H9 (cell line): ENCODE data around the gene MRM1. TPM values are rescaled to one million over a fixed set of nuclear protein-coding genes. Genes with fewer than 3 reads are reported as not detected.

Experiments
- DNase-seq: peaks from one replicate; pipeline ENCODE4 v3.0.0-alpha.2; 2017
- H2AFZ ChIP-seq: one replicate; pipeline ENCODE4 v1.6.1; 2013; ENCODE audit warnings: mild to moderate bottlenecking, low read length, control low read depth, moderate library complexity
- H2AK5ac ChIP-seq: 2 replicates; pipeline ENCODE4 v1.6.1; 2013; ENCODE audit warnings: low read length, control low read depth, mixed read lengths; ENCODE audit not compliant: insufficient read length
- H2BK120ac ChIP-seq: one replicate; pipeline ENCODE4 v1.6.1; 2013; ENCODE audit warnings: low read depth, mild to moderate bottlenecking, low read length, control low read depth, inconsistent platforms; ENCODE audit not compliant: poor library complexity, severe bottlenecking
- H2BK12ac ChIP-seq: 2 replicates; pipeline ENCODE4 v1.6.1; 2013; ENCODE audit warnings: low read length, control low read depth, mixed read lengths, low read depth; ENCODE audit not compliant: insufficient read length
- H2BK15ac ChIP-seq: 2 replicates; pipeline ENCODE4 v1.6.1; 2013; ENCODE audit warnings: low read depth, low read length, control low read depth
- H2BK20ac ChIP-seq: one replicate; pipeline ENCODE4 v1.6.1; 2013; ENCODE audit warnings: low read depth, mild to moderate bottlenecking, low read length, control low read depth, inconsistent platforms; ENCODE audit not compliant: poor library complexity, severe bottlenecking
- H2BK5ac ChIP-seq: 2 replicates; pipeline ENCODE4 v1.6.1; 2013; ENCODE audit warnings: low read length, control low read depth, mixed read lengths; ENCODE audit not compliant: insufficient read length
- H3K14ac ChIP-seq: 2 replicates; pipeline ENCODE4 v1.6.1; 2013; ENCODE audit warnings: low read length, control low read depth; ENCODE audit not compliant: insufficient read depth
- H3K18ac ChIP-seq: 2 replicates; pipeline ENCODE4 v1.6.1; 2013; ENCODE audit warnings: low read depth, mild to moderate bottlenecking, mixed read lengths, low read length, control low read depth; ENCODE audit not compliant: insufficient read length
- H3K23ac ChIP-seq: 2 replicates; pipeline ENCODE4 v1.6.1; 2013; ENCODE audit warnings: low read length, control low read depth, mixed read lengths, low read depth; ENCODE audit not compliant: insufficient read length
- H3K23me2 ChIP-seq: 2 replicates; pipeline ENCODE4 v1.6.1; 2013; ENCODE audit warnings: low read depth, mild to moderate bottlenecking, mixed read lengths, low read length, control low read depth; ENCODE audit not compliant: insufficient read length, poor library complexity, severe bottlenecking
- H3K27ac ChIP-seq: 2 replicates; pipeline ENCODE4 v1.5.1; 2013; ENCODE audit warnings: low read length, control low read depth, mixed read lengths, low read depth; ENCODE audit not compliant: insufficient read length
- H3K27me3 ChIP-seq: 2 replicates; pipeline ENCODE4 v1.6.1; 2013; ENCODE audit warnings: low read length, control low read depth, inconsistent platforms; ENCODE audit not compliant: insufficient read depth
- H3K4ac ChIP-seq: 2 replicates; pipeline ENCODE4 v1.6.1; 2013; ENCODE audit warnings: low read depth, mild to moderate bottlenecking, control low read depth, inconsistent platforms, low read length, moderate library complexity
- H3K4me1 ChIP-seq: 2 replicates; pipeline ENCODE4 v1.6.1; 2013; ENCODE audit warnings: low read length, control low read depth, inconsistent platforms; ENCODE audit not compliant: insufficient read depth
- H3K4me2 ChIP-seq: 2 replicates; pipeline ENCODE4 v1.6.1; 2013; ENCODE audit warnings: low read length, control low read depth, mixed read lengths; ENCODE audit not compliant: insufficient read length, insufficient read depth
- H3K56ac ChIP-seq: 2 replicates; pipeline ENCODE4 v1.6.1; 2013; ENCODE audit warnings: low read depth, mild to moderate bottlenecking, mixed read lengths, low read length, control low read depth; ENCODE audit not compliant: insufficient read length
- H3K79me1 ChIP-seq: 2 replicates; pipeline ENCODE4 v1.6.1; 2013; ENCODE audit warnings: low read depth, mild to moderate bottlenecking, moderate library complexity, low read length, control low read depth, inconsistent platforms; ENCODE audit not compliant: insufficient read depth, poor library complexity, severe bottlenecking
- H3K79me2 ChIP-seq: 2 replicates; pipeline ENCODE4 v1.6.1; 2013; ENCODE audit warnings: low read length, control low read depth, inconsistent platforms; ENCODE audit not compliant: insufficient read depth
- H3K9ac ChIP-seq: 2 replicates; pipeline ENCODE4 v1.6.1; 2013; ENCODE audit warnings: low read length, control low read depth, mixed read lengths; ENCODE audit not compliant: insufficient read length; ENCODE audit errors: extremely low read depth
- H3K9me3 ChIP-seq: one replicate; pipeline ENCODE4 v1.6.1; 2013; ENCODE audit warnings: low read depth, low read length, inconsistent platforms; ENCODE audit not compliant: control insufficient read depth
- H3T11ph ChIP-seq: one replicate; pipeline ENCODE4 v1.6.1; 2013; ENCODE audit warnings: mild to moderate bottlenecking, low read length, control low read depth, inconsistent platforms
- H4K20me1 ChIP-seq: one replicate; pipeline ENCODE4 v1.6.1; 2013; ENCODE audit not compliant: control insufficient read depth, insufficient read length, insufficient read depth
- H4K5ac ChIP-seq: 2 replicates; pipeline ENCODE4 v1.6.1; 2013; ENCODE audit warnings: low read depth, mild to moderate bottlenecking, mixed read lengths, low read length, control low read depth; ENCODE audit not compliant: insufficient read length
- H4K8ac ChIP-seq: replicated peaks from 2 replicates; pipeline ENCODE4 v1.6.1; 2013; ENCODE audit warnings: low read length, control low read depth, mixed read lengths, low read depth; ENCODE audit not compliant: insufficient read length
- H4K91ac ChIP-seq: 2 replicates; pipeline ENCODE4 v1.6.1; 2013; ENCODE audit warnings: low read depth, mild to moderate bottlenecking, moderate library complexity, mixed read lengths, low read length, control low read depth; ENCODE audit not compliant: insufficient read length
- H3K27ac Mint-ChIP-seq, 3 experiments: 2 replicates in 2 of 3; 3 replicates in 1 of 3; pipeline ENCODE4 v1.8.0; 2020 to 2021; ENCODE audit warnings: mixed read lengths in 3 of 3, mild to moderate bottlenecking in 1 of 3, moderate library complexity in 1 of 3
- H3K27me3 Mint-ChIP-seq: 2 replicates; pipeline ENCODE4 v1.8.0; 2021; ENCODE audit warnings: low read depth, mild to moderate bottlenecking, moderate library complexity, mixed read lengths
- H3K36me3 Mint-ChIP-seq, 3 experiments: 2 replicates in 2 of 3; 3 replicates in 1 of 3; pipeline ENCODE4 v1.8.0; 2020 to 2021; ENCODE audit warnings: low read depth in 3 of 3, mixed read lengths in 3 of 3; ENCODE audit not compliant: insufficient read depth in 1 of 3
- H3K4me1 Mint-ChIP-seq, 2 experiments: 2 replicates each; pipeline ENCODE4 v1.8.0; 2020; ENCODE audit warnings: mixed read lengths in 2 of 2
- H3K4me3 Mint-ChIP-seq, 2 experiments: 2 replicates in 1 of 2; 3 replicates in 1 of 2; pipeline ENCODE4 v1.8.0; 2020 to 2021; ENCODE audit warnings: mild to moderate bottlenecking in 2 of 2, mixed read lengths in 2 of 2, moderate library complexity in 1 of 2
- H3K9me3 Mint-ChIP-seq, 2 experiments: 2 replicates in 1 of 2; 3 replicates in 1 of 2; pipeline ENCODE4 v1.8.0; 2020; ENCODE audit warnings: mild to moderate bottlenecking in 2 of 2, mixed read lengths in 2 of 2, moderate library complexity in 1 of 2
- CTCF ChIP-seq: fragments of 200-600 bp; sonication (generic); conservative IDR thresholded peaks from 3 replicates; pipeline ENCODE4 v1.8.0; 2021; ENCODE audit warnings: antibody characterized with exemption, mild to moderate bottlenecking
- WGBS: extraction: QIAGEN DNeasy Blood & Tissue Kit; methylation state at CpG from one replicate; pipeline ENCODE4 v1.1.7; 2013; ENCODE audit warnings: missing lambda C conversion rate, low lambda C conversion rate, mixed read lengths; ENCODE audit not compliant: insufficient read length; ENCODE audit errors: extremely low coverage; 5-methylcytosine and 5-hydroxymethylcytosine counted together
- total RNA-seq: library from RNA; stranded (reverse); gene quantifications from 2 replicates; pipeline ENCODE4 v1.2.1, GENCODE V29; 2021

MRM1 gene
- total RNA-seq, 1 experiment from 2014 or later = 10.3 TPM

- no peak overlapping the region for H3K4me3 Mint-ChIP-seq
- WGBS = no CpG with 5 or more reads among the region's 3 CpGs
- no peak overlapping the region for H3K14ac ChIP-seq
Measured at GRCh38 chr17:36553459-36553858, 47.9 kb upstream of the MRM1 start.

More at GRCh38 chr17:36553459-36553858, 47.9 kb upstream of the MRM1 start:
- Histone ChIP-seq H3K9me3 (no peaks in the 10 kb centered on the region), H3K4me1 (no peaks in the 10 kb centered on the region), H3T11ph (no peak overlapping the region), H2AFZ (no peak overlapping the region), H3K4ac (no peak overlapping the region), H3K79me1 (peaks cover 2% of the 10 kb centered on the region), H3K23me2 (no peaks in the 10 kb centered on the region), H2BK120ac (no peak overlapping the region), H3K18ac (no peak overlapping the region), H3K23ac (no peak overlapping the region), H3K56ac (no peak overlapping the region), H3K27me3 (no peaks in the 10 kb centered on the region), H3K79me2 (peaks cover 3% of the 10 kb centered on the region; the same call in 1 of the 2 replicates), H3K4me2 (no peak overlapping the region), H2AK5ac (no peak overlapping the region), H3K27ac (no peak overlapping the region), H4K8ac (no peak overlapping the region), H4K5ac (no peak overlapping the region), H2BK5ac (no peak overlapping the region), H4K20me1 (no peaks in the 10 kb centered on the region), H4K91ac (no peak overlapping the region), H2BK20ac (no peak overlapping the region), H3K9ac (no peak overlapping the region), H2BK12ac (no peak overlapping the region), H2BK15ac (no peak overlapping the region)
- Mint-ChIP-seq H3K27ac (no peak overlapping the region), H3K36me3 (peaks cover 15 to 37% (median 28%) of the 10 kb centered on the region in 3 experiments), H3K27me3 (no peaks in the 10 kb centered on the region), H3K4me1 (peaks cover 6 to 7% of the 10 kb centered on the region in 2 experiments; a peak in 3 of 4 replicates), H3K9me3 (no peaks in the 10 kb centered on the region)
- TF ChIP-seq CTCF = no peak
- no peak for DNase-seq
